Activated naive CD4-positive, alpha-beta T cell (primary cell): ENCODE data around the gene ATP8A1.

Experiments
- DNase-seq, 4 experiments: peaks; one replicate each; lab custom pipeline; 2025; lab: John Stamatoyannopoulos, UW

ATP8A1 gene

DNA sequence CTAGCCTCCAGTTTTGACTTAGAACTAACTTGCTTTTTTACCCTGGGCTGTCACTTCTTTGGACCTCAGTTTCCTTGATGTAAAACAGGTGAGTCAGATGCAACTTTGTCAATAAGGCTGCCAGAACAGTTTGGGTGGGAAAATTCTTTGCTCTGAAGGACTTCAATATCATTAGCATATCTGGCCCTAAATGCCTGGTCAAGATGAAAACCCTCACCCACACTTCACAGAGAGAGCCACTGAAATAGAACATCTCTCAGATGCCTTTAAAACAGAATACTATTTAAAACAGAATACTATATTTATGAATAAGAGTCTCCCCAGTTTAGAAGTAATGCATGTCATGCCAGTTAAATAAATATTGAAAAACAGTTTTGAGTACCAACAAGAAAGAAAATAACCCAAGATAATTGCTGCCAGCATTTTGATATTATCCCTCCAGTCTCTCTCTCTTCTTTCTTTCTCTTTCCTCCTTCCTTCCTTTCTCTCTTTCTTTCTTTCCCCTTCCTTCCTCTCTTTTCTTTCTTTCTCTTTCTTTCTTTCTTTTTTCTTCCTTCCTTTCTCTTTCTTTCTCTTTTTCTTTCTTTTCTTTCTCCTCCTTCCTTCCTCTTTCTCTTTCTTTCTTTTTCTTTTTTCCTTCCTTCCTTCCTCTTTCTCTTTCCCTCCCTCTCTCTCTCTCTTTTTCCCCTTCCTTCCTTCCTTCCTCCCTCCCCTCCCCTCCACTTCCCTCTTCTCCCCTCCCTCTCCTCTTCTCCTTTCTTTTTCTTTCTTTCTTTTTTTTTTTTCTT, 292.4 kb downstream of the ATP8A1 start:
- no peak for DNase-seq

DNA sequence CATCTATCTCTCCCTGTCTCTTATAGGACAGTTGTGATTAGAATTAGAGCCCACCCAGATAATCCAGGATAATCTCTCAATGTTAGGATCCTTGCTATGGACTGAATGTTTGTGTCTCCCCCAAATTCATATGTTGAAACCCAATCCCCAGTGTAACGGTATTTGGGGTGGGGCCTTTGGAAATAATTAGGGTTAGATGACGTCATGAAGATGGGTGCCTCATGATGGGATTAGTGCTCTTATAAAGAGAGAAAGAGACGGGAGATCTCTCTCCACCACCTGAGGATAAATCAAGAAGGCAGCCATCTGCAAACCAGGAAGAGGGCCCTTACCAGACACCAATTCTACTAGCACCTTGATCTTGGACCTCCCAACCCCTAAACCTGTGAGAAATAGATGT, 293.3 kb downstream of the ATP8A1 start:
- DNase-seq, result no peak

DNA sequence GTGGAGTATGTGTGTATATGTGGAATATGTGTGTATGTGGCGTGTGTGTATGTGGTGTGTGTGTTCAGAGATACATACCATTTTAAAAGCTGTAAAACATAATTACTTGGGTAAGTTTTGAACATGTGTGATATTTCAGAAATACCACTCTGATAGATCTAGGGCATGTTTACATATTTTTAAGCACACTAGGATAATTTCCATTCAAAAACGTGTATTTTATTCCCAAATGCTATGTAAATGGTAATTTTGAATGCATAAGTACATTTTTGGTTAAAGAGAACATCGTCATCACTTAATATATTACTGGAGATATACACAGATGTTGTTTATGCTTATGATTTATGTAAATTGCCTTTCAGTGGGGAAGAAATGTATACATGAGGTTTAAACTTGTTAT, 294.3 kb downstream of the ATP8A1 start:
- no peak for DNase-seq

DNA sequence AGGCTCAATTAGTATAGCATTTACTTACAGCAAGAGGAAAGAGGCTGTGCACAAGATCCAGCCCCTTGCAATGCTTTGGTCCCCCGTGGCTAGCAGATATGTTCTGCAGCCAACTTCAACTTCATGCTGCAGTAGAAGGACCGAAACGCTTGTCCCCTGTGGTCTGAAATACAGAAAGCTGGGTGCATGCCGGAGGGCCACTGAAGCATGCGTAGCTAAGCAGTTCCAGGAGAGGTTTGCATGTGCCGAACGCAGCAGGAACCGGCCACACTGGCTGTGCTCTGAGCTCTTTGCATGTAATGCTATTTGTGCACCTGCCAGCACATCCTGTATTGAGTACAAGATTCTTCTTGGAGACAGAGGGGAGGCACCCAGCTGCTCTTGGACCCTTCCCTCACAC, 295.4 kb downstream of the ATP8A1 start:
- no peak for DNase-seq

DNA sequence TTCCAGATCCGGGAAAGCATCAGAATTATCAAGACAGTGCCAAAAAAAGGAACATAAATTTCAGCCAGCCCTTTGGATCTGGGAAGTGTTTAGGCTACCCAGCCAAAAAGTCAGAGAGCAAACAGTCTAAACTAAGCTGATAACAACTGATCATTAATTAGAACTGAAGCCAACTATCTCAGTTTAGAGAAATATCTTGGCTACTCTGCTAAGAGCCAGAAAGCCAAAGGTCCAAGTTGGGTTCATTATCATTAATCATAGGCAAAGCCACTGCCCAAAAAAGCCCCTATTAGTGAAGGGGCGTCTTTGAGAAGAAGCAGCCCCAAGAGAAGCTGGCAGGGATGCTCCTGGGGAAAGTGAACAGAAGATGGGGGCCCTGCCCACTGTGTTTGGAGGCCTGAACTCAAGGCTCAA, 296.6 kb downstream of the ATP8A1 start:
- DNase-seq, result no peak

DNA sequence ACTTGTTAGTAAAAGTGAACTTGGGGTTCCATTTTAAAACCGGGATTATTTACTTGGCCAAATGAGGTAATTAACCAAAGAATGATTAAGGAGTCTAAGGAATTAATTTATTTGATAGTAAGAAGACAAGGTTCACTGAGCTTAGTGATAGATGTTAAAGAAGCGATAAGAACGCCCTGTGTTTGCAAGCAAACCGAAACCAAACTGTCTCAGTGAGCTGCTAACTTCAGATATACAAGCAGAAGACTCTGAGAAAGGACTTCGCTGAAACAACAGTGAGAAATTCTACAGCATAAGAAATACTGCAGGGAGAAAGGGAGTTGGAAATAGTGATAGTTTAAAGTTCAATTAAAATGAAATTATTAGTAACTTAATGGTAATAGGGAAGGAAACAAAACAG, 297.2 kb downstream of the ATP8A1 start:
- DNase-seq, result no peak
